GM21723 (cell line): ENCODE results near the gene SEC31B.

Source experiments
- ATAC-seq: cut with Tn5 transposase; IDR thresholded peaks from one replicate; pipeline ENCODE4 v1.9.1; 2021; ENCODE audit warnings: mild to moderate bottlenecking, moderate library complexity; ENCODE audit not compliant: unreplicated experiment

SEC31B gene

GRCh38 chr10:100529475-100530298, 10.0 kb upstream of the SEC31B start, which contains the start of gene NDUFB8:
Gene NDUFB8, minus strand, starts transcription at chr10:100529871. Its CDS starts 20 bp downstream, at chr10:100529851.
- ATAC-seq, result no peak

- ATAC-seq, result no peak
Observed at GRCh38 chr10:100528921-100529474, 9.3 kb upstream of the SEC31B start.

- no peak for ATAC-seq
Observed at GRCh38 chr10:100528123-100528886, 8.6 kb upstream of the SEC31B start.

- ATAC-seq, result no peak
Observed at GRCh38 chr10:100524638-100525037, 5.0 kb upstream of the SEC31B start.

DNA sequence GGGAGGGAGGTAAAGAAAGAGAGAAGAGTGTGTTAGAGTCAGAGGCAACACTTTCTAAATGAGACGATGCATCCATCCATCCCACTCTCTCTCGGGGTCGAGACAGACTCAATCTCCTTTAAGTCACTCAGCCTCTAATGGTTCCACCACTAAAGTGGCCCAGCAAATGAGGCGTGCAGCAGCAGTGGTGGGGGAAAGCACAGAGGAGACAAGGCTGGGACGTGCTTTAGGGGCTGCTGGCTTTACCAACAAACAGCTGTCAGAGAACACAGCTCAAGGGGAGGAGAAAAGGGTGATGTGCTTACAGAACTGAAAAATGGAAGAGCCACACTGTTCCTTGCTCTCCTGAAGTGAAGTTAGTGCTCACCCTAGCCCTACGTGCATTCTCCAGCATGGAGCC, 4.5 kb upstream of the SEC31B start:
- ATAC-seq, result no peak

GRCh38 chr10:100522945-100523344, 3.3 kb upstream of the SEC31B start:
- no peak for ATAC-seq

- no peak for ATAC-seq
Observed at GRCh38 chr10:100522107-100522801, 2.6 kb upstream of the SEC31B start.

DNA sequence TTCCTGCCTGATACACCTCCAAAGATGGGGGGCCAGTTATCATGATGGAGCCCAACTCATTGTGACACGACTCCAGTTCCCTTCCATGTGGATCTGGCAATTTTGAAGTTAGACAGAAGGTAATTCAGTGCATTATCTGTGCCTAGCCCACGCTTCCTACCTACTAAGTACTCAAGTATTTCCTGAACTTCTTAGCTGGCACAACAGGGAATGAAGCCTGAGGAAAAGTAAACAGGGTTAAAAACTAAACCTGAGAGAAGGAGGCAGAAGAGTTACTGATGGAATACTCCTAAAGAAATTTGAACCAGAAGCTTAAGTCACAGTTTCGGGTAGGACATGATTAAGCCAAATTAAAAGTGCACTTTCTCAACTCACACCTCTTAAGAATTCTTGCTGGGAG, 1.1 kb upstream of the SEC31B start:
- ATAC-seq, result no peak

DNA sequence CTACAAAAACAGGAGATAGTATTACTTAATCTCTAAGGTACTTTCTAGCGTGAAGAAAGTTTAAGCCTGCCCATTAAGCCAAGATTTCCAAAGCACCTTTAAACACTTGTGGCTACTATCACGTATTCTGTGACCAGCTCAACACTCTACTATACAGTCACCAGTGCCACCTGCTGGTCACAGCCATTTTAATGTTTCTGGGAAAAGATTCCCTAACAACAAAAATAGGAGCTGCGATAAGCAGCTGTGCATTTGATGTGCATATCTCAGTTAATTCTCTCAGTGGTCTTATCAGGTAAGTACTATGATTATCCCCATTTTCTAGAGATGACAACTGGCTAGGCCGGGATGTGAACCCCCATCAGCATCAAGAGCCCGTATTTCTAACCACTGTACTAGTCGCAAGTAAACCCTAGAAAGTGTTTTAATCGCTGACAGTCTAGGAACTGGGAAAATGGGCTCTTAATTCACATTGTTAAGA, 860 bp downstream of the SEC31B start:
- ATAC-seq, result no peak

- ATAC-seq, result no peak
Observed at GRCh38 chr10:100516847-100517246, 2.8 kb downstream of the SEC31B start.

- ATAC-seq, result no peak
Observed at GRCh38 chr10:100515612-100516011, 4.0 kb downstream of the SEC31B start.

GRCh38 chr10:100510533-100511308, 8.9 kb downstream of the SEC31B start:
- ATAC-seq, result peak; percentile 63

DNA sequence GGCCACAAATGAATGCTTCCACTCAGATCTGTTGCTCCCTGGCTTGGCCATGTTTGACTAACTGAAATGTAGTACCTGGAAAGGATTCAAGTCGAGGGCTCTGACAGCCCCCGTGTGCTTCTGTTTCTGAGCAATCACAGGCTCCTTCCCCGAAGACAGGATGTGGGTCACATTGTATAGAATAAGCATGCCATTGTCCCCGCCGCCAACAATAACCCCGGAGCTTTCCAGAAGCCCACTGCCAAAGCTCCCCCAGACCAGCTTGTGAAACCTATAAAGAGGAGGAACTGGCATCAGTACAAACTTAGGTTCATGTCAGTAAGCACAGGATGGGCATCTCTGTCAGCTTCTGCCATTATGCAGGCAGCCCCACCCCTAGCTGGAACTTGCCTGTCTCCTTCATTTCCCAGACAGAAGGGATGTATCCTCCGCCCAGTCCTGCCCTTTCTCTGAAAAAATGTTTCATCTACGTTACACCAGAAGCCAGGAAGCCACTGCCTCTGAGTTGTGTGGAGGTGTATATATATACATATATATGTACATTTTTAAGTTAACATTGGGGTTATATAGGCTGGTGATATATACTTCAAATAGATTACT, 10.3 kb downstream of the SEC31B start:
- ATAC-seq, result no peak

GRCh38 chr10:100508691-100509150, 10.9 kb downstream of the SEC31B start:
- ATAC-seq, result no peak

DNA sequence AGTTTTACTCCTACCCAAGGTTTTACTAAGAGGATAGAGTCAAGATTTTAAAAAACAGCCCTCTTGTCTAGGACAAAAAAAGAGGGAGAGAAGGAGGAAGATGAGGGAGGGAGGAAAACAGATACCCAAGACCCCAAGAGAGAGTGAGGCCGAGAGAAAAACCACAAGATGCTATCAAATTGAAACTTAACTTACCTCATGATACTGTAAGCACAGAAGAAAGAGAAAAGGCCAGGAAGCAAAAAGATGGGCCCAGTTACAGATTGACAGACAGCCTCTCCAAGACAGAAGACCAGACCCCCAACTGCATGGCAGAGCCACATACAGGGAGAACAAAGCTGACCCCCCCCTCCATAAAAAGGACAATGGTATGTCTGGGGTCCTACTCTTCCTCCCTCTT, 11.4 kb downstream of the SEC31B start:
- ATAC-seq, result no peak

DNA sequence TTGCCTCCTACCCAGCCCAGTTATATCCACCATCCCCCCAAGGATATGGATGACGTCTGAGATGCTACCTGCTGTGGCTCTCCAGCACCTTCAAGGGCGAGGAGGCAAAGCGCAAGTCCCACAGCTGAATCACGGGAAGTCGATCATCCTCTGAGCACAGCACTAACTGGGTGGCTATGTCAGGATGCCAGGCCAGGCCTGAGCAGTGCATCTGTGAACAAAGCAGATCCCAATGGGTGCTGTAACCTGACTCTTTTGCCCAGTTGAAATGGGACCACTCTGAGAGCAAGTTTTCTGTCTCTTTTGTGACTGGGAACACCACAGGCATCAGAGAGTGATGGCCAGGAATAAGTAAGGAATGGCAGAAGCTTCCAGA, 12.3 kb downstream of the SEC31B start:
- no peak for ATAC-seq

GRCh38 chr10:100506596-100507356, 12.9 kb downstream of the SEC31B start:
- no peak for ATAC-seq

DNA sequence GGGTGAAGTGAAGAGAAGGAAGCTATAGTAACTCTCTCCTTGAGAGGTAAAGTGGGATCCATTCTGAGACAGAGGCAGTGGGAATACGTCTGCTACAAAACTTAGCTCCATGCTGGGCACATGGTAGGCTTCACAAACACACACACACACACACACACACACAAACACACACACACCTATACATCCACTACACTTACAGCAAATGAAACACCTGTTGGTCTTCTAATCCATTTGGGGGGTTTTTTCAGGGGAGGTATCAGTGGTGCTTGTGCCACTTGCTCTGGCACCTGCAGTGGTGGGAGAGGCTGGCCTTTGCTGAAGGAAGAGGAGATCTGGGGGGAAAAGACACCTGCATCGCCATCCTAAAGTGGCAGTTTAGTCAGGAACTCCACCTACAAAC, 14.5 kb downstream of the SEC31B start:
- ATAC-seq, result no peak

DNA sequence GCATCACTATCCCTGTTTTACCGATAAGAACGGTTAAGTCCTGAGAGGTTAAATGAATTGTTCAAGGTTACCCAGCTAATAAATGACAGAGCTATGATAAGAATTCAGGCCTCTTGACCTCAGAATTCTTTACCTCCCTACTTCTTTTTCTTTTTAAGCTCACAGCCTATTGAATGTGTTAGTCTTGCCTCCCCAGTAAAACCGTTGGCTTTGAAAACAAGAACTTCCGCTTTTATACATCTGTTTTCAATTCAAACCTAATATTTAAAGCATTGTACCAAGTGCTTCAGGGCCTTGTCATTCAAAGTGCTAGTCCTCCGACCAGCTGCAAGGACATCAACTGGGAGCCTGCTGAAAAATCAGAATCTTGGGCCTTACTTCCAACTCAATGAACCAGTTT, 15.6 kb downstream of the SEC31B start:
- no peak for ATAC-seq
